HG03469 (cell line): ENCODE measurements around the gene CAPN2.
"Not testable (repeated sequence)": the region's sequence is repeated elsewhere in the genome, so short reads cannot be mapped to it uniquely, and the experiment has no call there.

Experiments used
- ATAC-seq: cut with Tn5 transposase; IDR thresholded peaks from one replicate; pipeline ENCODE4 v1.9.1; 2021; ENCODE audit warnings: mild to moderate bottlenecking, moderate library complexity, moderate number of reproducible peaks; ENCODE audit not compliant: unreplicated experiment

Gene CAPN2

DNA sequence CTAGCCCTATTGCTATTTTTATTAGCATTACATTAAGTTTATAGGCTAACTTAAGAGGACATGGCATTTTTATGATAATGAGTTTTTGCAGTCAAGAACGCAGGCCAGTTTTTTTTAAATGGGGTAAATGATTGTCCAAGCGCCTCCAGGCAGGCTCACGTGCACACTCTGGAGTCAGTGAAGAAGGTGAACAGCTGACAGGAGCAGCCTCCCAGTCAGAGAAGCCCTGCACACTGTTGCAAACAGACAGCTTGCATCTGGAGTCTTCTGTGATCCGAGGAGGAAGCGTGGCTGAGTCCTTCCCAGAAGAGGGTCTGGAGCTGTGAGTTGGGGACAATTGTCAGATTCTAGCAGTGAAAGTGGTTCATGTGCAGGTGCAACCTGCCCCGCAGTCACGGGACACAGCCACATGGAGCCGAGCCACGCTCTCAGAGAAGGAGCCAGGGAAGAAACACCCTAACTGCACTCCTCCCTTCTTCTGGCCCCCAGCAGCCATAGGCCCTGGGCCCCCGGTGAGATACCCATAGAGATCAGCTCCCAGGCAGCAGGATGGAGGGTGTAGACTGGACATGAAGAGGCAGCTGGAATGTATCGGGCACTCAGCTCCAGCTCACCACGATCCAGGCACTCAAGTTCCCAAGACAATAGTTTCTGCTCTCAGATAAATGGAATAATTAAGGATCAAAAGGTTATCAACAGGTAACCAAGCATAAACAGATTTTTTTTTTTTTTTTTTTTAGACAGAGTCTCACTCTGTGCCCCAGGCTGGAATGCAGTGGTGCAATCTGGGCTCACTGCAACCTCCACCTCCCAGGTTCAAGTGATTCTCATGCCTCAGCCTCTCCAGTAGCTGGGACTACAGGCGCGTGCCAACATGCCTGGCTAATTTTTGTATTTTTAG is 26.4 kb downstream of the CAPN2 start:
- ATAC-seq: no peak

DNA sequence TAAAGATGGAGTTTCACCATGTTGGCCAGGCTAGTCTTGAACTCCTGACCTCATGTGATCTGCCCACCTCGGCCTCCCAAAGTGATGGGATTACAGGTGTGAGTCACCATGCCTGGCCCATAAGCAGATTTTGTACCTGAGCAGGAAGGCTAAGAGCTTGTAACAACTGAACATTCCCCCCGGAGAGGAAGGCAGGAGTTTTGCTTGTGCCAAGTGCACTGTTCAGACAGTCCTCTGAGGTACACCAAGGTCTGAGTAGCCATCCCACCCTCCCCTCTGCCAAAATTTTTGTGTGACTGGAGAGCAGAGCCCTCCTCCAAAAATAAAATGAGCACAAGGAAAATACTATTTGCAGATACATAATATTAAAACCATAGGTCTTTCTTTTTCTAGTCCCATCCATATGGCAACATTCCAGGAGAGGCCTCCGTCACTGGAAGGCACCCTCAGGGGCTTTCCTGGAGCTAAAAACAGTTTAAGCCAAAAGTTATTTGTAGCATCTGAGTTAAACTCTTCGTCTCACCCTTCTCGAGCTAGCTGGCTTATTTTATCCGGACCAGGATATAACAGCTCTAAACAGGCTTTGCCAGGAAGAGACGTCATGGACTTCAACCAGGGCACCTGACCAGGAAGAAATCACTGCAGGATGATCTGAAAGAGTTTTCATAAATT is 27.2 kb downstream of the CAPN2 start:
- no peak for ATAC-seq

DNA sequence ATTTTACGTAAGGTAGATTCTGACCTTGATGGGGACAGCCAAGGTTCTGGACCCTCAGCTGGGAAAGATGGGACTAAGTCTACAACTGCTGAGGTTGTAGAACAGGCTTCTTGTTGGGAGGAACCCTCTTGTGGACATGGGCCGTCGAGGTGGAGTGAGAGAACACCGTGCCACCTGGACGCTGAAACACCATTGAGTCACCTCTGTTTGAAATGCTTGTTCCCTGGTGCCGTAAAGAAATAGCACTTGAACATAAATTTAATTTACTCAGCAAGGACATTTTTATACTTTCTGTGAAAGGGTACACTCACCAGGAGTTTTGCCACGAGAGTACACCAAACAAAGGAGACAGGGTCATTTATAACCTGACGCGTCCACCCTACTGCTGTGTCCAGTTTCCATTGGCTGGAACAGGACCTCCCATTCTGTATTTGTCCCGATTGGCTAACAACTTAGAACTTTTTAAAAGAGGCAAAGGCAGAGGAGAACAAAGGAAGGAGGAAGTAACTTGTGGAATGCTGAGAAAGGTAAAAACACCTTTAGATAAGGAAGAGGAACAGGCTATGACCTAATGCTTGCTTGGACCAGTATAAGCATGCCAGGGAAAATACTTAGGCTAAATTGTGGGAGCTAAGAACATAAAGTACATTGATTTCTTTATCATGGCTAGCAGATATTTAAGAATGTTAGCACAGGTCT is 27.8 kb downstream of the CAPN2 start:
- ATAC-seq: not testable (repeated sequence)

DNA sequence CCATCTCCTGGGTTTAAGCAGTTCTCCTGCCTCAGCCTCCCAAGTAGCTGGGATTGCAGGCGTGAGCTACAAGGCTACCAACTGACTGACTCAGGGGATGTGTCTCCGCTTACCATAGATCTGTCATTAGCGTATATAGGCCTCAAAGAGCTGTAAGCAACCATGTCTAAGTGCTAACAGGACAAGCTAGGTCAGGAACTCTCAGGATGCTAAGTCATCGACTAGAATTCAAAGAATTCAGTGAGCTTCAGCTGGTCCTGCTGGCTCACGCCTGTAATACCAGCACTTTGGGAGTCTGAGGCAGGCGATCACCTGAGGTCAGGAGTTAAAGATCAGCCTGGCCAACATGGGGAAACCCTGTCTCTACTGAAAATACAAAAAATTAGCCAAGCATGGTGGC is 29.5 kb downstream of the CAPN2 start:
- ATAC-seq: no peak

DNA sequence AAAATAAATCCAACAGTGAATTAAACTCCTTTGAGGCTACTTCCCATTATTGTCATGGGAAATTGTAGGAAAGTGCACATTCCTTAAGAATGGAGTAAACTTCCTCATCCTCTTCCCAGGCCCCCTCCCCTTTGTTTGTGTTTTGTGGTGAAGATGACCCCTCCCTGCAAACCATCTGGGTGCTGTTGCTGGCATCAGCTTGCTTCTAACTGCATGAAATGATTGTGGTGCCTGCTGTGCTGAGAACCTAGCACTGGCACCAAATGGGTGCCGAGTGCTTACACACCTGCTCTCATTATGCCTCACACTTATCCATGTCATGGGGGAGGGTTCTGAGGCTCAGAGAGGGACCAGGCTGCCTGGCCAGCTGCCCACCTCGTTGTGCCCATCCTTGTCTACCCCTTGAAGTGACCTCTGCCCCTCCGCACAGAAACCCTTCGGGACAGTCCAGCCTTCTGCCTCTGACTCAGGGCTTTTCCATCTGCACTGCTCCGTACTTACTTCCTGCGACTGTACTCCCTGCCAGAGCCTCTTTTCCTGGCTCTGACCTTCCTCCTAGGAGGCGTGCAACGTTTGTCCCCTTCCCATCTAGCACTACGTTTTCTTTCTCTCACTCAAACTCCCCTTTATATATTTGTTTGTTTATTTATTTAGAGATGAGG is 30.6 kb downstream of the CAPN2 start:
- no peak for ATAC-seq

DNA sequence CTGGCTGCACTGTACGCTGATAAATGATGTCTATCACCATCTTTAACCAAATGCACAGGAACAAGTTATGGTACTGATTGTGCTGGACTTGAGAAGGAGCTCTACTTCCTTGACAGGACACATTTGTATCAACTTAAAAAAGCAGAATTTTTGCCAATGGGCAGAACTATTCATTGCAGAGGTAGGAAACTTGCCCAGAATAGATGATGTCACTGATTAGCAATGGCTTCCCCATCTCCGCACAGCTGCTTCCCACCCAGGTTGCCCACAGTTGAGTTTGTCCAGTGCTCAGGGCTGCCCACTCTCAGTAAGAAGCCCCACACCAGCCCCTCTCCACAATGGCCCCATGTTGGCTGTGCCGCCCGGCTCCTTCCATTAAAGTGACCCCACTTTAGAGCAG is 33.4 kb downstream of the CAPN2 start:
- ATAC-seq: no peak

DNA sequence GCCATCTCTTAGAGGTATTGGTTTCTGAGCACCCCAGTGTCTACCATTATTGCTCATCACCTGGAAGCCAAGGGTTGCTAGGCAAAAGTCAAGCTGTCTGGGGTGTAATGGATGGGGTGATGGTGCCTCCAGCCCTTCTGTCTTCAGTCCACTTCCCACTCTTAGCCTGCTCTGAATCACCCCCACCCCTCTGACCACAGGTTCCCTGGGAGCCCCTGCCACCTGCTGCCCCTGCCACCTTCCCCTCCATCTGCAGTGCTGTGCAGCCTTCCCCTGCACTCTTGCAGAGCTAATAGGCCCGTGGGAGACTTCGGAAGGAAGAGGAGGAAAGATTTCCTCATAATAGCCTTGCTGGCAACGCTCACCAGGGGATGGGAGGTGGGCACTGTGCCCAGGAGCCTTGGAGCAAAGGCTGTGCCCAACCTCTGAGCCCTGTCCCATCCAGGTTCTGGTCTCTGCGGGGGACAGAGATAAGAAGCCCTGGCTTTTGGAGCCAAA is 35.5 kb downstream of the CAPN2 start:
- no peak for ATAC-seq

DNA sequence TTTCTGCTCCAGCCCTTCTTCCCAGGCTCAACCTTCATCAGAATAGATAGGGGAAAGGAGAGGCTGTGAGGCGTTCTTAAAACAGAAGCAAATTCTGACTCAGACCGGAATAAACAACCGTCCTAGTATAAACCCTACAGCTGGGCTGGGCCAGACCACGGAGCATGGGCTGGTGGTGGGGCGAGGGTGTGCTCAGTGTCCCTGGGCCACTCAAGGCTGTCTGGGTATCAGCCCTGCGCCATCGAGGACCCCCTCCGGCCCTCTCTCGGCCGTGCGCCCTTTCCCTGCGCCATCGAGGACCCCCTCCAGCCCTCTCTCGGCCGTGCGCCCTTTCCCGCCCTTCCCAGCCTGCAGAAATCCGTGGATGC is 36.0 kb downstream of the CAPN2 start:
- ATAC-seq: no peak

DNA sequence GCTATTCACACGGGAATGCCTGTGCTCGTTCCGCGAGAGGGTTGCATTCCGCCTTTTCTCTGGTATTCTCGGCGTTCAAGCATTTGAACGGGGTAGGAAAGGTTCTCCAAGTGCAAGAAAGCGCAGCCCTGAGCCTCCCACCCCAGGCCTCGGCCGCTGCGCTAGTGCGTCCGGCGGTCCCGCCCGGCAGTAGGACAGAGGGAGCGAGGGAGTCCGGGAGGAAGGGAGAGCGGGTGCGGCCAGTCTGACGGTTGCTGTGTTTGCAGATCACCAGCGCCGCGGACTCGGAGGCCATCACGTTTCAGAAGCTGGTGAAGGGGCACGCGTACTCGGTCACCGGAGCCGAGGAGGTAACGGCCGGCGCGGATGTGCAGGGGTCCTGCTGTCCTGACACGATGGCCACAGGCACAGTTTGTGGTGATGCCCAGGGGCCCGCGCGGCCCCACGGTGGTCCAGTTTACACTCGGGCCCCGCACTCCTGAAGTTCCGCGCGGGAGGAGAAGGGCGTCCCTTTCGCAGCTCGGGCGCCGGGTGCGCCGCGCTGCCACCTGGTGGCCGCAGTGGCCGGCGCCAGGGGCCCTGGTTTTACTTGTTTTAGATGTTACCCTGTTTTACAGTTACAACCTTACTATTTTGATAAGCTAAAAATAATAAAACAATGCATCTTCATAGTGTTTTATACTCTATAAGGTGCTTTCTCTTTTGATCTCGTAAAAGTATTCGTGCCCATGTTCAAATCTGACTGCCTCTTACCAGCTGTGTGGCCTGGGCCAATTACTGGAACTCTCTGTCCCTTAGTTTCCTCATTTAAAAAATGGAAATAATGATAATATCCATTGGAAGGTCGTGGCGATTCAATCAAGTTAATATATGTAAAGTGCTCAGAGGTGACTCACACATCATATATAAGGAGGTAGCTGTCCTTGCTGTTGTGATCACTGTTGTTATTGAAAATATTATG is 36.7 kb downstream of the CAPN2 start:
- no peak for ATAC-seq

DNA sequence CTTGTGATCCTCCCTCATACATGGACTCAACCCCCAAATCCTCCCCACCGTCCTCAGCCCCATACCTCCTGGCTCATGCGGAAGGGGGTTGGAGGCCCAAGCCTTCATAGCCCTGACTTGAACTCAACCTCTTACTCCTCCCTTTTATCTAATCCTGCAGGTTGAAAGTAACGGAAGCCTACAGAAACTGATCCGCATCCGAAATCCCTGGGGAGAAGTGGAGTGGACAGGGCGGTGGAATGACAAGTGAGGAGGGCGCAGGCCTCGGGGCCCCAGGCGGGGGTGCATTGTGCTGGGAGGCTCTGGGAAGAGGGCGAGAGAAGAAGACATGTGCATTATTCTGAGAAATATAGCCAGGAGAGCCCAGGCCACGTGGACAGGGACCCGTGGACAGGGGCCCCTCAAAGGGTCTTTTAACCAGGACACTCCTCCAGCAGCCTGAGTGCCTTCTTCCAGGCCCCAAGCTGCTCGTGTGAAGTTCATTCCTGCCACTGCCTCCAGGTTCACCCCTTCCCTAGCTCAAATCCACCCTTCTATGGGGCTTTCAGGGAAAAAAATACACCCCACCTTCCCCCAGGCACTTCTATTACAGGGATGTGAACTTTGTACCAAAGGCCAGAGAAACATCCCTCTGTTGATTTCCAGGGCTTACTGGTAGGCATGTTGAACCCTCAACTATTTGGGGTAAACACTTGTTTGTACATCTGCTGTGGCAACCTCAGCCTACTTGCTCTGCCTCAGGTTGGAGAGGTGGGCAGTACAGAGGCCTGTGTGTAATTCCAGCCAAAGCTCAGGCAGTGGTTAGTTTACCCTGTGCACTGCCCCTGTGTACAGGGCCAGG is 38.6 kb downstream of the CAPN2 start:
- no peak for ATAC-seq

DNA sequence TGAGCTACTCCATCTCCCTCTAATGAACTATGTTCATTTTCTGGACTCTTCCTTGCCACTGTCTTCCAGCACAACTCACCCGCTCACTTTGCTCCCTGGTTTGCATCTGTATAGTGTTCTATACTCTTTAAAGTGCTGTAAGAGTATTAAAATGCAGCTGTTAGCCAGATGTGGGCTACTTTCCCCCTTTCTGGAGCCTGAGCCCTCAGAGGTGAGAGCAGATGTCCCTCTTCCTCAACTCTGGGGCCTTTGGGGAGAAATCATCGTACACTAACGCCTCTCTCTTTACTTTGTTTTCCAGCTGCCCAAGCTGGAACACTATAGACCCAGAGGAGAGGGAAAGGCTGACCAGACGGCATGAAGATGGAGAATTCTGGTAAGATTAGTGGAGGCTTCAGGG is 39.4 kb downstream of the CAPN2 start:
- ATAC-seq: no peak

DNA sequence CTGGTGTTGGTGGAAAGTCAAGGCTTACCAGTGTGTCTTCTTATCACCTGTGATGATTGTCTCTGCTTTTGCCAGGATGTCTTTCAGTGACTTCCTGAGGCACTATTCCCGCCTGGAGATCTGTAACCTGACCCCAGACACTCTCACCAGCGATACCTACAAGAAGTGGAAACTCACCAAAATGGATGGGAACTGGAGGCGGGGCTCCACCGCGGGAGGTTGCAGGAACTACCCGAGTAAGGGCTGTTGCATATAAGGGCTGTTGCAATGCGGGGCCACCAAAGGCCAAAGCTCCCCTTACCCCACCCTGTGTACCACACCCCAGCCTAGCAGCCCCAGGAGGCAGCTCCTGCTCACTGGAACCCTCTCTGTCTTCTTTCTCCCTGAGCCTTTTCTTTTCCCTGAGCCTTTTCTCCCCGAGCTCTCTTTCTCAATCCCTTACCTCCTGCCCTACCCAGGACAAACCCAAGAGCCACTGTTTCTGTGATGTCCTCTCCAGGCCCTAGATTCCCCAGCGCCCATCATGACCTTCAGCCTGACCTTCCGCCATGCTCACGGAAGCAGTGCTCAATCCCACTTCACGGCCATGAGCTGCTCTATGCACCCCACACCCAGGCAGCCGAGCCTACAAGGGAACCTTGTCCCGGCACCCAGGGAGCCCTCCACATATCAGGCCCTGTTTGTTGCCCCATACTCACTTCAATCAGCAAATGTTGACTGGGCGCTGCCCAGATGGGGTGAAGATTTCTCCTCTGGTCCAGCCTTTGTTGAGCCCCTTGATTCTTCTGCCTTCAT is 40.6 kb downstream of the CAPN2 start:
- no peak for ATAC-seq

DNA sequence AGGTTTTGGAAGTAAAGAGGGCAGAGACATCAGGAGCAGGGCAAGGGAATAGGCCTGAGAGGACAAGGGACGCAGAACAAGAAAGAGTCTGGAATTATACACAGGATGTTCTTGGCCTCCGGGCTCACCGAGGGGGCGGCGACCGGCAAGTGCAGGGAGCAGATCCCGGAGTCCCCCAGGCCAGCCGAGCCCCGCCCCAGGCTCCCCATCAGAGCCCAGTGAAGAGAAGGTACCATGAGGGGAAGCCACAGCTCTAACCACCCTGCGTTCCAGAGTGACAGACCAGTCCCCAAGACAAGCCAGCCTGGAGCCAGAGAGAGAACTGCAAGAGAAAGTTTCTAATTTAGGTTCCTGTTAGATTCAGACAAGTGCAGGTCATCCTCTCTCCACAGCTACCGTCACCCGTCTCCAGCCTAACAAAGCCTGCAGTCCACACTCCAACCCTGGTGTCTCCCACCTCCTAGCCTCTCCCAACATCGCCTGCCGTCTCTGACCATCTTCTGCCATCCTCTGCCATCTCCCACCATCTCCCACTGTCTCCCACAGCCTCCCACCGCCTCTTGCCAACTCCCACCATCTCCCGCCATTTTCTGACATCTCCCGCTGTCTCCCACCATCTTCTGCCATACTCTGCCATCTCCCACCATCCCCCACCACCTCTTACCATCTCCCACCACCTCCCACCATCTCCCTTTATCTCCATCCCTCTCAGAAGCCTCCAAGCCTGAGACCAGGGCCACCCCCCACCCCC is 42.5 kb downstream of the CAPN2 start:
- ATAC-seq: no peak

DNA sequence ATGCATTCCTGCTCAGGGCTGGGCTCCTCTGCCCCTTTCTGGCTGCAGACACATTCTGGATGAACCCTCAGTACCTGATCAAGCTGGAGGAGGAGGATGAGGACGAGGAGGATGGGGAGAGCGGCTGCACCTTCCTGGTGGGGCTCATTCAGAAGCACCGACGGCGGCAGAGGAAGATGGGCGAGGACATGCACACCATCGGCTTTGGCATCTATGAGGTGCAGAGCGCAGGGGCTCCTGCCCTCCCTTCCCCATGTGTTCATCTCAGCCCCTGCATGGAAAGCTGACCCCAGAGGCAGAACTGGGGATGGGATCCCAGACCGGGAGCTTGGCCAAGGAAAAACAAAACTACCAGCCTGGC is 43.1 kb downstream of the CAPN2 start:
- ATAC-seq: no peak

DNA sequence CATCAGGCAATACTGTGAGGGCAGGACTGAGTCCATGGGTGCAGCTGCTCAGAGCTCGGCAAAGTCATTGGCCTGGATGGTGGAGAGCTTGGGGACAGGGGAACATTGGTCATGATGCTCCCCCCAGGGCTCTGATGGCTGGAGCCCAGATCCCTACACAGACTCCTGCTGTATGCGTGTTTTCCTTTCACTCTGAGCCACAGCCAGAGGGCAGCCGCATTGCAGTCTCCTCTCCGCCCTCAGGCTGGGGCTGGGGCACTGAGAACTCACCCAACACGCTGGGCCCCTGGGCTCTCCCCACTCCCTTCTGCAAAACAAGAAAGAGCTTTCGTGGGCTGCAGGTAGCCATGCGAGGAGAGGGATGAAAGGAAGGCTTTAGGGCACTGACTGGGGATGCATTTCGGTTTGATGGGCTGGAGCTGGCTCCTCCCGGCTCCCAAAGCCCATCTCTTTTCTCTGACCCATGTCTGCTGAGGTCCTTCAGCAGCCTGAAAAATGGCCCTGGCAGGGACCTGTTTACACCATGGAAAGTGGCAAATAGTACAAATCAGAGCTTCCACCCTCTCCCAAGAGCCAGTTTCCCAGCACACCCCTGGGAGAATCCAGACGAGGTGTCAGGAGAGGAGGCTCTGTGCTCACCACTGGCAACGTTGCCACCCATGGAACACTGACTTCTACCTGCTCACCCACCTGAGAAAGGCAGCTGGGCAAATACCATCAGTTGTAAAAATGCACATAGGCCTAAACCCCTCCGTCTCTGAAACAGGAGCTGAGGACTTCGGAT is 43.8 kb downstream of the CAPN2 start:
- no peak for ATAC-seq

DNA sequence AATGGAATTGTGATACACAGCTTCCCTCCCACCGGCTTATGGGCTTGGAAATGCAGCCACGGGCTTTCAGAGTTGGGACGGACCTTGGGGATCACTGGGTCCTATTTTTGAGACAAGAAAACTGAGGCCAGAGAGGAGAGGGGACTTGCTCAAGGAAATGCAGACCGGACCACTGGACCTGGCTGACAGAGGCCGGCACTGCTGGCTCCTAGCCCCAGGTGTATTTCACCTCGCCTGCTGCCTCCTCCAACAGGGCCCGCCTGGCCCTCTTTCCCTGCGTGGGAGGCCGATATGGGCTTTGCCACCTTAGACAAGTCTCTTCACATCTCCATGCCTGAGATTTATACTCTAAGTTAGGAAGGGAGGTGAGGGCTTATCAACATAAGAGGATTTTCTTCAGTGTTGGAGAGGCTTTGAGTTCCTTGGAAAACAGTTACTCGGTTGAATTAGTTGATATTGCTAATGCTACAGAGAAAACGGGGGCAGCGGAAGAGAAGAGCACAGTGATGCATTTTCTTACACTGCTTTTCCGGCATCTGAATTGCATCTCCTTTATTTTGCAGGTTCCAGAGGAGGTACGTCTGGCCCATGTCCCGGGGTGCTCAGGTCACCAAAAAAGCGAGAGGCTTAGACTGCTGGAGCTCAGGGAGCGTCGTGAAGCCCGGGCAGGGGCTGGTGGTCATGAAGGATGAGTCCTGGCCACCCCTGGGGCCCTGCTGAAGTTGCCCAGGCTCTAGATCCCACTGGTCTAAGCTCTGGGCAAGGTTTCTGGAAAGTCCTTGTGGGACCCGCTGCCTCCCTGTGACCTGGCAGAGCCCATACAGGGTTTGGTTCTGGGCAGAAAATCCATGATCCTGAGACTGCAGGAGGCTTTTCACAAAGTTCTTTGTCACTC is 44.7 kb downstream of the CAPN2 start:
- no peak for ATAC-seq
